ENCODE data around the gene MAP9. TPM values are rescaled to one million over a fixed set of nuclear protein-coding genes. Genes with fewer than 3 reads are reported as not detected.

Gene MAP9
- total RNA-seq, 2 donors from 2014 or later, result 2.3 to 6.4 TPM

DNA sequence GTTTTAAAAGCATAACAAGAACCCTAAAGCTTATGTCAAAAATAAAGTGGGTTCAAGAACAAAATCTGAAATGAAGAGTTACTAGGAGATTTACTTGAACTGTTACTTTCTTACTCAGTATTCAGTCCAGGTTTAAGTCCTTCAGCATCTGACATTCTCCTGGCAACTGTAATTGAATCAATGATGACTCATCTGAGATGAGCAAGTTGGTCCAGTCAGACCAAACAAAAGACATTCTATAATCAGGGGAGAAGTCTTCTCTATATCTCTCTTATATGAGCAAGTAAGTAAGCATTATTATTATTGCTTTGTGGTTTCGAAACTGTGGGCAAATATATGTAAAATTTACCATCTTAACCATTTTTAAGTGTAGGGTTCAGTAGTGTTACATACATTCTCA, 34.6 kb downstream of the MAP9 start:
- H3K27me3 ChIP-seq, result no peaks in the 10 kb centered on the region
- no peak overlapping the region for H3K27ac ChIP-seq
- TF ChIP-seq, protein P1, sequence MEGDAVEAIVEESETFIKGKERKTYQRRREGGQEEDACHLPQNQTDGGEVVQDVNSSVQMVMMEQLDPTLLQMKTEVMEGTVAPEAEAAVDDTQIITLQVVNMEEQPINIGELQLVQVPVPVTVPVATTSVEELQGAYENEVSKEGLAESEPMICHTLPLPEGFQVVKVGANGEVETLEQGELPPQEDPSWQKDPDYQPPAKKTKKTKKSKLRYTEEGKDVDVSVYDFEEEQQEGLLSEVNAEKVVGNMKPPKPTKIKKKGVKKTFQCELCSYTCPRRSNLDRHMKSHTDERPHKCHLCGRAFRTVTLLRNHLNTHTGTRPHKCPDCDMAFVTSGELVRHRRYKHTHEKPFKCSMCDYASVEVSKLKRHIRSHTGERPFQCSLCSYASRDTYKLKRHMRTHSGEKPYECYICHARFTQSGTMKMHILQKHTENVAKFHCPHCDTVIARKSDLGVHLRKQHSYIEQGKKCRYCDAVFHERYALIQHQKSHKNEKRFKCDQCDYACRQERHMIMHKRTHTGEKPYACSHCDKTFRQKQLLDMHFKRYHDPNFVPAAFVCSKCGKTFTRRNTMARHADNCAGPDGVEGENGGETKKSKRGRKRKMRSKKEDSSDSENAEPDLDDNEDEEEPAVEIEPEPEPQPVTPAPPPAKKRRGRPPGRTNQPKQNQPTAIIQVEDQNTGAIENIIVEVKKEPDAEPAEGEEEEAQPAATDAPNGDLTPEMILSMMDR (IDR thresholded peaks at IDR 0.05), result no peak
- no peak for DNase-seq
- H3K4me1 ChIP-seq, result no peaks in the 10 kb centered on the region
- H3K9ac ChIP-seq (ENCODE audit: low read depth in 2 of 2, low read length in 2 of 2), result no peak overlapping the region
- no peaks in the 10 kb centered on the region for H3K36me3 ChIP-seq
- no peaks in the 10 kb centered on the region for H3K9me3 ChIP-seq
- no peak overlapping the region for H3K4me3 ChIP-seq
- intact Hi-C loops (cut with DNase I), result no loop called here

DNA sequence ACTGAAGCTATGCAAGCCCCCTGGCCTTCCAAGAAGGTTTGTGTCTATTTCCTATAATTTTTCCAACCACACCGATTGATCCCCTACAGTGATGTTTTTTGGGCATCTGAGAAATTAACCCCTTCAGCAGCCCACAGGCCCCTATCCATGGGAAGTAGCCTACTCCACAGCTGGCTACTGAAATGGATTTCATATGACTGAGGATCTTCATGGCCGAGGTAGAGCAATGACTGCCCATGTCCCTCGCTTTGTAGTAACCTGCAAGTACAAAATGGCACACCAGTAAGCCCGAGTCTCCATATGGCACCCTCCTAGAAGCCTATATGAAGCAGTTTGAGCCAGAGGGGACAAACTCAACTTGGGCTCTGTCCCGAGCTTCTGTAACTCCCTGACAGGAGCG, 36.8 kb downstream of the MAP9 start:
- intact Hi-C loops (cut with DNase I), result no loop called here
- TF ChIP-seq, protein P1 (IDR thresholded peaks at IDR 0.05), result no peak
- Histone ChIP-seq H3K4me3 (no peak overlapping the region), H3K27me3 (no peaks in the 10 kb centered on the region), H3K27ac (no peak overlapping the region), H3K9ac (ENCODE audit: low read depth in 2 of 2, low read length in 2 of 2) (no peak overlapping the region), H3K36me3 (no peaks in the 10 kb centered on the region), H3K4me1 (no peaks in the 10 kb centered on the region), H3K9me3 (no peaks in the 10 kb centered on the region)
- no peak for DNase-seq

DNA sequence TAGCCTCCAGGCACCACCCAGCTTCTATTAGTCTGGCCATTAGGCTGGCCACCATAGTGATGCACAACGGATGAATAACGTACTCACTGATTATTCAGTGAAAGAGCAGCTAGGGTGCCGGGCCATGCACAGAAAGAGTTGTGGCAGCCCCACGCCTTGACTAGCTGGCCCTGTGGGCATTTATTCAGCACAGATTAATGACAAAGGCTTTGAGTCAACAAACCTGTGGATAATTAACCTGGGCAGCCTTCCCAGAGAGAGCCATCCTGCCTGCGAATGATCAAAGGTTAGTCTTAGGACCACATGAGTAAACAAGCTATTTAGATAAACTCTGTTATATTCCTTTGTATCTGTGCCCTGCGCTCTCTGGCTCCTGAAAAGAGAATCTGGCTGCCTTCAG, 37.2 kb downstream of the MAP9 start:
- TF ChIP-seq, protein P1 (IDR thresholded peaks at IDR 0.05), result no peak

DNA sequence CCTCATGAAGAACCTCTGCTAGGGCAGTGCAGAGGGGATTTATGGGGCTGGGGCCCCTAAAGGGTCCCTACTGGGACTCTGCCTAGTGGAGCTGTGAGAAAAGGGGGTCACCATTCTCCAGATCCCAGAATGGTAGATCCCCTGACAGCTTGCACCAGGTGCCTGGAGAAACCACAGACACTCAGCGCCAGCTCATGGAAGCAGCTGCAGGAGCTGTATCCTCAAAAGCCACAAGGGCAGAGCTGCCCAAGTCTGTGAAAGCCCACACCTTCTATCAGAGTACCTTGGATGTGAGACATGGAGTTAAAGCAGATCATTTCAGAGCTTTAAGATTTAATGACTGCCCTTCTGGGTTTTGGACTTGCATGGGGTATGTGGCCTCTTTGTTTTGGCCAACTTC, 38.6 kb downstream of the MAP9 start:
- Histone ChIP-seq H3K27me3 (no peaks in the 10 kb centered on the region), H3K36me3 (no peaks in the 10 kb centered on the region), H3K4me1 (no peaks in the 10 kb centered on the region), H3K9ac (ENCODE audit: low read depth in 2 of 2, low read length in 2 of 2) (no peak overlapping the region), H3K4me3 (no peak overlapping the region), H3K27ac (no peak overlapping the region), H3K9me3 (no peaks in the 10 kb centered on the region)
- TF ChIP-seq, protein P1 (IDR thresholded peaks at IDR 0.05), result no peak
- intact Hi-C loops (cut with DNase I), result no loop called here
- DNase-seq, result no peak

More for the DNA sequence above, 37.2 kb downstream of the MAP9 start:
- Histone ChIP-seq H3K9me3 (no peaks in the 10 kb centered on the region), H3K4me3 (no peak overlapping the region), H3K27ac (no peak overlapping the region), H3K9ac (ENCODE audit: low read depth in 2 of 2, low read length in 2 of 2) (no peak overlapping the region), H3K36me3 (no peaks in the 10 kb centered on the region), H3K4me1 (no peaks in the 10 kb centered on the region), H3K27me3 (no peaks in the 10 kb centered on the region)
- intact Hi-C loops (cut with DNase I), result no loop called here
- DNase-seq, result peak; percentile 42

DNA sequence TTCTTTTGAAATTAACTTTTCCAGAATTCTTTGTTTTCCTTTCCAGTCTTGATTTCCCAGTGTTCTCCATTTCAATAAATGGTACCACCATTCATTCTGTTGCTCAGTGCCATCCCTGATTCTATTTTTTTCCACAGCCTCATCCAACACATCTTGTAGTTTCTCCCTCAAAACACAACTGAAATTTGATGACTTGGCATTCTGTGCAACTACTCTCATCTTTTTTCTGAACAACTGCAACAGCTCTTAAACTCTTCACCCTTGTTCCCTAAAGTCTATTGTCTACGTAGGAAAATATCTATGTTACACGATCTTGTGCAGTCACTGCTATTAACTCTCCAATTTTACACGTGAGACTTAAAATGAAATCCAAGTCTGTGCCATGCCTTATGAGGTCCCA, 40.5 kb downstream of the MAP9 start:
- Histone ChIP-seq H3K4me1 (no peaks in the 10 kb centered on the region), H3K27me3 (no peaks in the 10 kb centered on the region), H3K9me3 (no peaks in the 10 kb centered on the region), H3K27ac (no peak overlapping the region), H3K9ac (ENCODE audit: low read depth in 2 of 2, low read length in 2 of 2) (no peak overlapping the region), H3K36me3 (no peaks in the 10 kb centered on the region), H3K4me3 (no peak overlapping the region)
- intact Hi-C loops (cut with DNase I), result no loop called here
- no peak for DNase-seq
- TF ChIP-seq, protein P1 (IDR thresholded peaks at IDR 0.05), result no peak

DNA sequence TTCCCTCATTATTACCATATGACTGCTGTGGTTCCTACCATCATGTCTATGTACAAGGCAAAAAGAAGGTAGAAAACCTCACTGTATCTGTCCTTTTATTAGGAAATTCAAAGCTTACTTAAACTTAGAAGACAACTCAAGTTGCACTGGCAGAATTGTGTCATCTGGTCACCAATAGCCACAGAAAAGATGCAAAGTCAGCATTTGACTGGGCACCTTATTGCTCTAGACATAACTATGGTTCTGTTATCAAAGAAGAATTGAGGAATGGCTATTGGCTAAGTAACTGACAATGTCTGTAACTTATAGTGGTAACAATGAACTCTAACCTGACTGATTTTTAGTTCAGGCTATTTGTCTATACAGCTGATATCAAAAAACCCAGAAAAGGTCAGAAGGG, 45.3 kb downstream of the MAP9 start:
- H3K9ac ChIP-seq (ENCODE audit: low read depth in 2 of 2, low read length in 2 of 2), result no peak overlapping the region
- no peak overlapping the region for H3K4me3 ChIP-seq
- intact Hi-C loops (cut with DNase I), result no loop called here
- TF ChIP-seq, protein P1 (IDR thresholded peaks at IDR 0.05), result no peak
- no peak for DNase-seq
- H3K27ac ChIP-seq, result no peak overlapping the region
- no peaks in the 10 kb centered on the region for H3K9me3 ChIP-seq
- no peaks in the 10 kb centered on the region for H3K27me3 ChIP-seq
- H3K4me1 ChIP-seq, result no peaks in the 10 kb centered on the region
- H3K36me3 ChIP-seq, result no peaks in the 10 kb centered on the region

All from colonic mucosa (tissue), 4 donors.